Superior temporal gyrus (tissue), 1 donor: ENCODE data around the gene TMEM269.
"Not testable (repeated sequence)": the region's sequence is repeated elsewhere in the genome, so short reads cannot be mapped to it uniquely, and the experiment has no call there.

Experiments
- DNase-seq: peaks from one replicate; pipeline ENCODE4 v3.0.0-alpha.2; 2016; ENCODE audit errors: extremely low spot score

Gene TMEM269

GRCh38 chr1:42748021-42748420 lies 36.8 kb upstream of the TMEM269 start:
- DNase-seq, result no peak

- no peak for DNase-seq
Measured at GRCh38 chr1:42748461-42749410, 36.1 kb upstream of the TMEM269 start.

GRCh38 chr1:42750041-42750440 lies 34.8 kb upstream of the TMEM269 start:
- no peak for DNase-seq

- DNase-seq, result not testable (repeated sequence)
Measured at GRCh38 chr1:42751511-42752070, 33.2 kb upstream of the TMEM269 start.

GRCh38 chr1:42752284-42752683 lies 32.5 kb upstream of the TMEM269 start:
- DNase-seq, result no peak

GRCh38 chr1:42753070-42753469 lies 31.7 kb upstream of the TMEM269 start:
- DNase-seq, result no peak

GRCh38 chr1:42756956-42757891 lies 27.6 kb upstream of the TMEM269 start:
- peak; percentile 63 for DNase-seq

GRCh38 chr1:42757892-42758275 lies 26.9 kb upstream of the TMEM269 start:
- DNase-seq, result no peak

GRCh38 chr1:42758641-42759040 lies 26.1 kb upstream of the TMEM269 start:
- DNase-seq, result no peak

GRCh38 chr1:42759114-42759513 lies 25.7 kb upstream of the TMEM269 start:
- DNase-seq, result no peak

GRCh38 chr1:42761567-42761966 lies 23.2 kb upstream of the TMEM269 start:
- DNase-seq, result no peak

- no peak for DNase-seq
Measured at GRCh38 chr1:42762269-42762668, 22.5 kb upstream of the TMEM269 start.

GRCh38 chr1:42765269-42765668 lies 19.5 kb upstream of the TMEM269 start:
- no peak for DNase-seq

GRCh38 chr1:42765832-42766740 lies 18.7 kb upstream of the TMEM269 start:
- DNase-seq, result peak; percentile 55

GRCh38 chr1:42766741-42767509 lies 17.9 kb upstream of the TMEM269 start, which contains the start of the genes C1orf50 and P3H1:
Gene C1orf50 (plus strand): TSS chr1:42767249. CDS start chr1:42767312, 63 bp downstream.
Gene P3H1 (minus strand): TSS chr1:42767028. CDS start chr1:42766971, 57 bp downstream.
- peak; percentile 100 for DNase-seq

GRCh38 chr1:42767510-42768000 lies 17.2 kb upstream of the TMEM269 start:
- DNase-seq, result no peak

GRCh38 chr1:42768172-42768571 lies 16.6 kb upstream of the TMEM269 start:
- no peak for DNase-seq

GRCh38 chr1:42769811-42770210 lies 15.0 kb upstream of the TMEM269 start:
- DNase-seq, result no peak

- DNase-seq, result no peak
Measured at GRCh38 chr1:42773420-42773819, 11.4 kb upstream of the TMEM269 start.
